GM12892 (cell line): Measurements from ENCODE around the gene LYPD6B.

Source experiments
- POLR2A ChIP-seq: IDR thresholded peaks from 2 replicates; pipeline ENCODE4 v1.6.1; 2011; ENCODE audit warnings: low read depth, low read length, control low read depth
- TAF1 ChIP-seq: IDR thresholded peaks from 2 replicates; pipeline ENCODE4 v1.6.1; 2011; ENCODE audit warnings: low read depth, mild to moderate bottlenecking, control low read depth, low read length, borderline replicate concordance

- TF ChIP-seq POLR2A (no peak), TAF1 (no peak)
Observed at GRCh38 chr2:149261692-149262091, 223.2 kb downstream of the LYPD6B start.
